Vagina (tissue), 2 donors: ENCODE results near the gene HSPB6. TPM values are rescaled to one million over a fixed set of nuclear protein-coding genes. Genes with fewer than 3 reads are reported as not detected.

Experiments
- DNase-seq, 2 donors: peaks; one replicate each; pipeline ENCODE4 v3.0.0-alpha.2; 2017; ENCODE audit errors: extremely low spot score in 2 of 2
- H3K27ac ChIP-seq: fragments of 200-600 bp; sonication (generic); one replicate; pipeline ENCODE4 v1.5.1; 2019
- H3K27me3 ChIP-seq: fragments of 200-600 bp; sonication (generic); one replicate; pipeline ENCODE4 v1.5.1; 2019
- H3K36me3 ChIP-seq, 2 donors: fragments of 200-600 bp; sonication (generic); one replicate each; pipeline ENCODE4 v1.5.1; 2017 to 2019
- H3K4me1 ChIP-seq: fragments of 200-600 bp; sonication (generic); one replicate; pipeline ENCODE4 v1.5.1; 2019
- H3K4me3 ChIP-seq, 2 donors: fragments of 200-600 bp; sonication (generic); 1 replicate in 1 of 2; 2 replicates in 1 of 2; pipeline ENCODE4 v1.5.1; 2016 to 2019
- H3K9me3 ChIP-seq: fragments of 200-600 bp; sonication (generic); one replicate; pipeline ENCODE4 v1.5.1; 2019
- POLR2A ChIP-seq, 2 donors: fragments of 450-650 bp; IDR thresholded peaks; one replicate each; pipeline ENCODE4 v1.6.1; 2017; ENCODE audit warnings: antibody characterized with exemption in 2 of 2, mild to moderate bottlenecking in 2 of 2, moderate library complexity in 2 of 2
- POLR2AphosphoS5 ChIP-seq, 2 donors: sonication (generic); formaldehyde crosslinking; IDR thresholded peaks; one replicate each; pipeline ENCODE4 v1.9.0; 2017; ENCODE audit warnings: antibody characterized with exemption in 2 of 2, mild to moderate bottlenecking in 2 of 2, low read depth in 1 of 2; ENCODE audit not compliant: insufficient read depth in 1 of 2
- intact Hi-C: fragments of 100-400 bp; cut with DNase I; formaldehyde crosslinking; loops from one replicate; pipeline ENCODE4 v1.15.1; 2023
- total RNA-seq: library from RNA; depleted of rRNA; stranded (reverse); fragments of >200 nt; gene quantifications from one replicate; pipeline ENCODE4 v1.2.3, GENCODE V29; 2016
- TF ChIP-seq, protein P1 (sequence below), 3 experiments: fragments of 450-650 bp in 2 of 3; fragments of 200-600 bp in 1 of 3; sonication (generic) in 1 of 3; IDR thresholded peaks; one replicate each; pipeline ENCODE4 v1.5.1; 2017 to 2019; ENCODE audit warnings: antibody characterized with exemption in 3 of 3, mild to moderate bottlenecking in 2 of 3, moderate library complexity in 2 of 3

HSPB6 gene
- total RNA-seq, 1 donor from 2014 or later, result 238 TPM

DNA sequence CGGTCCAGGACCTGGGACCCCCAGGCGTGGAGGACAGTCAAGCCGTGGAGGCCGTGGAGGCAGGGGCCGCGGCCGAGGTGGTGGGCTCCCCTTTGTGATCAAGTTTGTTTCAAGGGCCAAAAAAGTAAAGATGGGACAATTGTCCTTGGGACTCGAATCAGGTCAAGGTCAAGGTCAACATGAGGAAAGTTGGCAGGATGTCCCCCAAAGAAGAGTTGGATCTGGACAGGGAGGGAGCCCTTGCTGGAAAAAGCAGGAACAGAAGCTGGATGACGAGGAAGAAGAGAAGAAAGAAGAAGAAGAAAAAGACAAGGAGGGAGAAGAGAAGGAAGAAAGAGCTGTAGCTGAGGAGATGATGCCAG, 36.7 kb downstream of the HSPB6 start:
- H3K27me3 ChIP-seq, result no peaks in the 10 kb centered on the region
- H3K27ac ChIP-seq, result no peak overlapping the region
- H3K9me3 ChIP-seq, result no peaks in the 10 kb centered on the region
- DNase-seq, result no peak
- intact Hi-C loops, result no loop called here
- TF ChIP-seq POLR2A (IDR thresholded peaks at IDR 0.05) (no peak), POLR2AphosphoS5 (IDR thresholded peaks at IDR 0.05; ENCODE audit: insufficient read depth in 1 of 2, low read depth in 1 of 2) (no peak)
- TF ChIP-seq, protein P1, sequence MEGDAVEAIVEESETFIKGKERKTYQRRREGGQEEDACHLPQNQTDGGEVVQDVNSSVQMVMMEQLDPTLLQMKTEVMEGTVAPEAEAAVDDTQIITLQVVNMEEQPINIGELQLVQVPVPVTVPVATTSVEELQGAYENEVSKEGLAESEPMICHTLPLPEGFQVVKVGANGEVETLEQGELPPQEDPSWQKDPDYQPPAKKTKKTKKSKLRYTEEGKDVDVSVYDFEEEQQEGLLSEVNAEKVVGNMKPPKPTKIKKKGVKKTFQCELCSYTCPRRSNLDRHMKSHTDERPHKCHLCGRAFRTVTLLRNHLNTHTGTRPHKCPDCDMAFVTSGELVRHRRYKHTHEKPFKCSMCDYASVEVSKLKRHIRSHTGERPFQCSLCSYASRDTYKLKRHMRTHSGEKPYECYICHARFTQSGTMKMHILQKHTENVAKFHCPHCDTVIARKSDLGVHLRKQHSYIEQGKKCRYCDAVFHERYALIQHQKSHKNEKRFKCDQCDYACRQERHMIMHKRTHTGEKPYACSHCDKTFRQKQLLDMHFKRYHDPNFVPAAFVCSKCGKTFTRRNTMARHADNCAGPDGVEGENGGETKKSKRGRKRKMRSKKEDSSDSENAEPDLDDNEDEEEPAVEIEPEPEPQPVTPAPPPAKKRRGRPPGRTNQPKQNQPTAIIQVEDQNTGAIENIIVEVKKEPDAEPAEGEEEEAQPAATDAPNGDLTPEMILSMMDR (IDR thresholded peaks at IDR 0.05), result no peak
- H3K36me3 ChIP-seq, result peaks cover 3 to 51% of the 10 kb centered on the region in 2 donors
- no peak overlapping the region for H3K4me3 ChIP-seq
- H3K4me1 ChIP-seq, result peaks cover 29% of the 10 kb centered on the region

DNA sequence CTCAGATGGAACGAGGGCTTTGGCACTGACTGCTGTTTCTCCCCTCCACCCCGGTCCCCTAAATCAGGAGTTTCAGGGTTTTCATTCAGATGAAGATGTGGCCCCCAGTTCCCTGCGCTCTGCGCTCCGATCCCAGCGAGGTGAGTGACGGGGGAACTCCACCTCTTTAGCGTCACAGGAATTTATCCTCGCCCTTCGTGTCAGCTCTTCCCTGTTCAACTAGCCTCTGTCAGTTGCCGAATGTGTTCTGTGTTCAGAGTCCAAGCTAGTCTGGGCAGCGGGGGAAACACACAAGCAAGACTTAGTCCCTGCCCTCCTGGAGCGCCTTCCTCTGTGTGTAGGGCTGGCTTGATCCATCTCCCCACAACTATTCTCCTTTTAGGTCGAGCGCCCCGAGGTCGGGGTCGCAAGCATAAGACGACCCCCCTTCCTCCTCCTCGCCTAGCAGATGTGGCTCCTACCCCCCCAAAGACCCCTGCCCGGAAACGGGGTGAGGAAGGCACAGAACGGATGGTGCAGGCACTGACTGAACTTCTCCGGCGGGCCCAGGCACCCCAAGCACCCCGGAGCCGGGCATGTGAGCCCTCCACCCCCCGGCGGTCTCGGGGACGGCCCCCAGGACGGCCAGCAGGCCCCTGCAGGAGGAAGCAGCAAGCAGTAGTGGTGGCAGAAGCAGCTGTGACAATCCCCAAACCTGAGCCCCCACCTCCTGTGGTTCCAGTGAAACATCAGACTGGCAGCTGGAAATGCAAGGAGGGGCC, 37.2 kb downstream of the HSPB6 start:
- no peak for DNase-seq
- intact Hi-C loops, result loop anchor here (5.0 to 10.0 kb wide), 2 partner anchors 172 to 215 kb away; partner anchors contain the start of genes LRFN3 and TMEM147
- no peak overlapping the region for H3K27ac ChIP-seq
- H3K27me3 ChIP-seq, result no peaks in the 10 kb centered on the region
- peak overlapping the region in 1 of 2 donors; percentile 67 for H3K4me3 ChIP-seq
- H3K9me3 ChIP-seq, result no peaks in the 10 kb centered on the region
- H3K36me3 ChIP-seq, result peaks cover 3 to 46% of the 10 kb centered on the region in 2 donors
- TF ChIP-seq POLR2A (IDR thresholded peaks at IDR 0.05) (no peak), POLR2AphosphoS5 (IDR thresholded peaks at IDR 0.05; ENCODE audit: insufficient read depth in 1 of 2, low read depth in 1 of 2) (no peak)
- TF ChIP-seq, protein P1 (IDR thresholded peaks at IDR 0.05), result no peak
- H3K4me1 ChIP-seq, result peaks cover 30% of the 10 kb centered on the region

DNA sequence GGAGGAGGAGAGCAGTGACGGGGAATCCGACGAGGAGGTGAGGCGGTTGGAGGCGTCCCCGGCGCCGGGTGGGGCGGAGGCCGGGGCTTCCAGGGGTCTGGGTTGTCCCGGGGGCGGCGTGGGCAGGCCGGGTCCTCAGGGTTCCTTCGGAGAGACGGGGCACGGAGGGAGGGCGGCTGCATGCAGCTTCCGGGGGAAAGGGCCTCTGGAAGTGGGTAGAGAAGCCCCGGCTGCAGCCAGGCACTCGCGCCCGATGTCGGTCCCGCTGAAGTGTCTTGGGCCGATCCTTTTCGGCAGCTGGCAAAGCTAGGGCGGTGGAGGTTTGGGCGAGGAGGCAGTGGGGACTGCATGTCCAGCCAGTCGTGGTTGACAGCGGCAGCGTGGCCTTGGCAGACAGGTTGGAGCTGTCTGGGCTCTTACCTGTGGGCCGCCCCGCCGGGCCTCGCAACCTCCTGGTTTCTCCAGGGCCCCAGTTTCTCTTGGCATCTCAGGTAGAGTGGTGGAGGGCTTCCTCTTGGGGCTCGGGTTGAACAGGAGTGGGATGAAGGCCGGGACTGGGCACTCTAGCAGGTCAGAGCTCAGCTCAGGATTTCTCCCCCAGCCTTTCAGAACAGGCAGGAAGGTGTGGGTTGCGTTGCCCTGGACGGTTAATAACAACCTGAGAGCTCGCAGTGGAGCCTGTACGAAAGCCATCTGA, 38.3 kb downstream of the HSPB6 start:
- Histone ChIP-seq H3K27ac (peak overlapping the region; percentile 82), H3K27me3 (no peaks in the 10 kb centered on the region), H3K4me1 (peaks cover 30% of the 10 kb centered on the region), H3K36me3 (peaks cover 0 to 35% of the 10 kb centered on the region in 2 donors), H3K4me3 (peak overlapping the region; percentile 67 to 86), H3K9me3 (no peaks in the 10 kb centered on the region)
- intact Hi-C loops, result loop anchor here (5.0 to 10.0 kb wide), 2 partner anchors 171 to 216 kb away; partner anchors contain the start of genes LRFN3 and TMEM147
- no peak for DNase-seq
- TF ChIP-seq, protein P1 (IDR thresholded peaks at IDR 0.05), result no peak
- TF ChIP-seq POLR2AphosphoS5 (IDR thresholded peaks at IDR 0.05; ENCODE audit: insufficient read depth in 1 of 2, low read depth in 1 of 2) (peak in 1 of 2 donors; percentile 29), POLR2A (IDR thresholded peaks at IDR 0.05) (no peak)

DNA sequence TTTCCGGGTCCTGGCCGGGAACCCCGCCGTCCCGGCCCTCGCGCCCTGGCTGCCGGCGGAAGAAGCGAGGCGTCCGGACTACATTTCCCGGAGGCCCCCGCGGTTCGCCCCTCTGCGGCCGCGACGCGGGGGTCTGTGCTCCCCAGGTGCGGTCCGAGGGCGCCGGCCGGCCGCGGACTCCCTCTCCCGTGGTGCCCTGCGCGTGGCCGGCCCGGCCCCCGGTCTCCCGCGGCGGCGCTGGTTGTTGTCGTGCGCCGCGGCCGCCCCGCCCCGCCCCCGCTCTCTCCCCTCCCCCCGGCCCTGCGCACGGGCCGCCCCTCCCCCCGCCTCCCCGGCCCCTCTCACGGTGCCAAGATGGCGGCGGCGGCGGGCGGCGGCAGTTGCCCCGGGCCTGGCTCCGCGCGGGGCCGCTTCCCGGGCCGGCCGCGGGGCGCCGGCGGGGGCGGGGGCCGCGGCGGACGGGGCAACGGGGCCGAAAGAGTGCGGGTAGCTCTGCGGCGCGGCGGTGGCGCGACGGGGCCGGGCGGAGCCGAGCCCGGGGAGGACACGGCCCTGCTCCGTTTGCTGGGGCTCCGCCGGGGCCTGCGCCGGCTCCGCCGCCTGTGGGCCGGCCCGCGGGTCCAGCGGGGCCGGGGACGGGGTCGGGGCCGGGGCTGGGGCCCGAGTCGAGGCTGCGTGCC, 39.0 kb downstream of the HSPB6 start, which contains the start of gene KMT2B:
Gene KMT2B (plus strand): TSS at position 339 of the 680 bp plus-strand sequence. CDS start 16 bp downstream, at position 355.
- Histone ChIP-seq H3K4me1 (peaks cover 30% of the 10 kb centered on the region), H3K4me3 (peak within 1 kb of the TSS; percentile 67 to 86), H3K27ac (peak within 1 kb of the TSS; percentile 85), H3K36me3 (peaks cover 0 to 28% of the 10 kb centered on the region in 2 donors), H3K9me3 (no peaks in the 10 kb centered on the region), H3K27me3 (no peaks in the 10 kb centered on the region)
- TF ChIP-seq, protein P1 (IDR thresholded peaks at IDR 0.05), result no peak
- TF ChIP-seq POLR2A (IDR thresholded peaks at IDR 0.05), result no peak
- intact Hi-C loops, result loop anchor here (5.0 to 10.0 kb wide), 2 partner anchors 171 to 217 kb away; partner anchors contain the start of genes LRFN3 and TMEM147
- DNase-seq, result no peak
